Adipose tissue (tissue), 3 donors: ENCODE data around the gene PEAK3. TPM values are rescaled to one million over a fixed set of nuclear protein-coding genes. Genes with fewer than 3 reads are reported as not detected.
"Not testable (repeated sequence)": the region's sequence is repeated elsewhere in the genome, so short reads cannot be mapped to it uniquely, and the experiment has no call there.

ENCODE experiments used
- H3K27ac ChIP-seq: one replicate; pipeline ENCODE4 v1.5.1; 2013; ENCODE audit warnings: low read depth, low read length
- WGBS, 3 donors: extraction: QIAGEN DNeasy Blood & Tissue Kit; methylation state at CpG; one replicate each; pipeline ENCODE4 v1.1.7; 2013; 5-methylcytosine and 5-hydroxymethylcytosine counted together
- polyA plus RNA-seq, 3 donors: library from polyadenylated mRNA; stranded (reverse); fragments of 200-250 nt; gene quantifications; one replicate each; pipeline ENCODE4 v1.2.3, GENCODE V29; 2013
- donor health status: healthy with polysubstance abuse.
- donor health status: Bipolar disorder and iron deficiency.
- donor health status: healthy.

The PEAK3 gene
- polyA plus RNA-seq, 3 donors, result 0.10 to 0.48 (median 0.45) TPM

- no peak overlapping the region for H3K27ac ChIP-seq
- WGBS, 3 donors, result 15 to 25% (median 19%) methylated on average over 25 to 26 of the region's 26 CpGs
These were observed 12.8 kb upstream of the PEAK3 start for GRCh38 chr19:2294687-2295335.

DNA sequence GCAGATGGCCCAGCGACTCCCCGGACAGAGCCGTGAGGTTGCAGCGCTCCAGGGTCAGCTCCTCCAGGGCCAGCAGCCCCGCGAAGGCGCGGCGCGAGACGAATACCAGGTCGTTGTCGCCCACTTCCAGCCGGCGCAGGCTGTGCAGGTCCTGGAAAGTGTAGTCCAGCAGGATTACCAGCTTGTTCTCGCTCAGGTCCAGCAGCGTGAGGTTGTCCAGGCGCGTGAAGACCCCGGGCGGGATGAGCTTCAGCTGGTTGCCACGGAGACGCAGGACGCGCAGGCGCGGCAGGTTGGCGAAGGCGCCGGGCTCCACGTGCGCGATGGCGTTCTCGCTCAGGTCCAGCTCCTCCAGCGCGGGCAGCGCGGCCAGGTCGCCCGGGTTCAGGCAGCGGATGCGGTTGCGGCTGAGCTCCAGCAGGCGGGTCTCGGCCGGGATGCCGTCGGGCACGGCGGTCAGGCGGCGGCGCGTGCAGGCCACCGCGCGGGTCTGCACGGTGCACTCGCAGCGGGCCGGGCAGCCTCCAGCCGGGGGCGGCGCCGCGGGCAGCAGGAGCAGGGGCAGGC is 9.3 kb upstream of the PEAK3 start:
- WGBS, 3 donors, result 5 to 25% (median 15%) methylated on average over 54 to 67 of the region's 67 CpGs
- H3K27ac ChIP-seq, result no peak overlapping the region

- no peak overlapping the region for H3K27ac ChIP-seq
- 1 to 3% (median 1%) methylated on average over 68 to 82 of the region's 82 CpGs for WGBS, 3 donors
These were observed 8.6 kb upstream of the PEAK3 start for GRCh38 chr19:2290441-2291184.

DNA sequence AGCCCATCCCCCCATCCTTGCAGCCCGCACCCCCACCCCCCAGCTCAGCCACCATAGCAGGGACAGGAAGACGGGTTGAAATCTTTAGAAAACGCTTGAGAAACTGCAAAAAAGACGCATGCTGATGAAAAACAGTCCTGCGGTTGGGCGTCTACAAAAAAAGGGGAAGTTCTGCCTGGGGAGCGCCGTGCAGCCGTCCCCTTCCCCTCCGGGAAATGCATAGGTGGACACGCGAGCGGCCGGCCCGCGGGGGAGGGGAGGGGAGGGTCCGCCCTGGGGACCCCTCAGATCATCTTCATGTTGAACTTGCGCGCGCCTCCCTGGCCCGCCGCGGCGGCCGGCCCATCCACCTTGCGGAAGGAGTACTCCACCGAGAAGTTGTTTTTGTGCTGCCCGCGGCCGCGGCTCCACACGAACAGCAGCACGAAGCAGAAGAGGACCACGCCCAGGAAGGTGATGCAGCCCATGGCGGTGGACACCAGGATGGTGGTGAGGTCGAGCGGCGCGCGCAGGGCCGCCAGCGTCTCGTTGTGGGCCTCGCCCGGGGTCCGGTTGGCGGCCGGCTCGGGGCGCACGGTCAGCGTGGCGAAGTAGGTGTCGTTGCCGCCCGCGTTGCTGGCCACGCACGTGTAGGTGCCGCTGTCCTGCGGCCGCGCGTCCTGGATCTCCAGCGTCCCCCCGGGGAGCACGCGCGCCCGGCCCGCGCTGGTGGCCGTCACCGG is 7.9 kb upstream of the PEAK3 start:
- WGBS, 3 donors, result 1% methylated on average over 63 to 72 of the region's 74 CpGs
- no peak overlapping the region for H3K27ac ChIP-seq

GRCh38 chr19:2288818-2289713 is 7.1 kb upstream of the PEAK3 start:
- H3K27ac ChIP-seq, result peak overlapping the region; percentile 26
- 42 to 54% (median 45%) methylated on average over 25 to 28 of the region's 28 CpGs for WGBS, 3 donors

DNA sequence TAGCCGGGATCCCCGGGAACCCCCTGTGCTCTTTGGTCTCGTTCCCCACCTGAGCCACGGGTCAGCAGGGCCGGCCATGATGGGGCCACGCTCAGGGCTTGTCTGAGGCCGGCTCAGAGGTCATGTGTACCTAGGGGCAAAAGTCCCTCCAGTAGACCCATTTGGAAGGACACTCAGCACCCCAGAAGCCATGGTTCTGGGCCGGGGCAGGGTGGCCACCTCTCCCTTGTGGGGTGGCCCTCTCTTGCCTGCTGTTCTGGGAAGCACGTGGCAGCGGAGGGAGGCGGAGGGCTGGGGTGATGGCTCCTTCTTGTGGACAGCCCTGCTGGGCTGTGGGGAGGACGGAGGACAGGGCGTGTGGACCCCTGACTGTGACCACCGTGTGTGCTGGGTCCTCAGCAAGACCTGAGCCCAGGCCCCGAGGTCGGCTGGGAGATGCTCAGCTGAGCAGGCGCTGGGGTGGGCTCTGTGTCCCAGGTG is 6.4 kb upstream of the PEAK3 start:
- no peak overlapping the region for H3K27ac ChIP-seq
- 76 to 83% (median 82%) methylated on average over 16 to 17 of the region's 17 CpGs for WGBS, 3 donors

- 53 to 83% (median 56%) methylated on average over 13 of the region's 13 CpGs for WGBS, 3 donors
- H3K27ac ChIP-seq, result no peak overlapping the region
These were observed 5.8 kb upstream of the PEAK3 start for GRCh38 chr19:2287585-2288337.

DNA sequence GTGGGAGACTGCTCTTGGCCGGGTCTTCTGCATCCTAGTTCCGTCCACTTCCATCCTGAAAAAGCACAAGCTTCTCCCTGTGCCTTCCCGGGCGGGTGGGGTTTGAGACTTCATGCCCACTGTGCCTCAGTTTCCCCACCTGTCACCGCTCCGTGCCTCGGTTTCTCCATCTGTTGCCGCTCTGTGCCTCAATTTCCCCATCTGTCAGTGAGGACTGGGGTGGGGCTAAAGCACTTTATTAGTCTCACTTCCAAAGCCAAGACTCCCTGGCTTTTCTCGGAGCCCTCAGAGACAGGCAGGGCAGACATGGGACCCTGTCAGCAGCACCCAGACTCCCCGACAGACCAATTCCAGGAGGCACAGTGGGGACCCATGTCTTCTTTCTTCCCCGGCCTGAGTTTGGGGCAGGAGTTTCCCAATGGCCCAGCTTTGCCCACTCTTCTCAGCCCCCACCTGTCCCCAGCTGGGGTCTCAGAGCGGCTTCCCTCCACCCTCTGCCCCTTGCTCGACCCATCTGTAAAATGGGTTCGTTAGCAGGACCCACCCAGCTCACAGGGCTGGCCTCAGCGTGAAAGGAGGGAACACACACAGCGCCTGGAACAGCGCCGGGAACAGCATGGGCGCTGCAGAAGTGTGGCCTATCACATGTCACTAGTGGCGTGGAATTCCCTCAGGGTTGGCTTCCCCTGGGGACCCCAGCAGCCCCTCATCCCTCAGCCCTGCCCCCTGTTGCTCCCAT is 4.6 kb upstream of the PEAK3 start:
- H3K27ac ChIP-seq, result no peak overlapping the region
- 78 to 87% (median 86%) methylated on average over 20 of the region's 20 CpGs for WGBS, 3 donors

- WGBS, 3 donors, result 95 to 97% (median 96%) methylated on average over 8 of the region's 8 CpGs
- H3K27ac ChIP-seq, result no peak overlapping the region
These were observed 2.0 kb upstream of the PEAK3 start for GRCh38 chr19:2283835-2284507.

- H3K27ac ChIP-seq, result no peak overlapping the region
- WGBS, 3 donors, result 69 to 76% (median 74%) methylated on average over 11 of the region's 11 CpGs
These were observed 875 bp upstream of the PEAK3 start for GRCh38 chr19:2282862-2283237.

DNA sequence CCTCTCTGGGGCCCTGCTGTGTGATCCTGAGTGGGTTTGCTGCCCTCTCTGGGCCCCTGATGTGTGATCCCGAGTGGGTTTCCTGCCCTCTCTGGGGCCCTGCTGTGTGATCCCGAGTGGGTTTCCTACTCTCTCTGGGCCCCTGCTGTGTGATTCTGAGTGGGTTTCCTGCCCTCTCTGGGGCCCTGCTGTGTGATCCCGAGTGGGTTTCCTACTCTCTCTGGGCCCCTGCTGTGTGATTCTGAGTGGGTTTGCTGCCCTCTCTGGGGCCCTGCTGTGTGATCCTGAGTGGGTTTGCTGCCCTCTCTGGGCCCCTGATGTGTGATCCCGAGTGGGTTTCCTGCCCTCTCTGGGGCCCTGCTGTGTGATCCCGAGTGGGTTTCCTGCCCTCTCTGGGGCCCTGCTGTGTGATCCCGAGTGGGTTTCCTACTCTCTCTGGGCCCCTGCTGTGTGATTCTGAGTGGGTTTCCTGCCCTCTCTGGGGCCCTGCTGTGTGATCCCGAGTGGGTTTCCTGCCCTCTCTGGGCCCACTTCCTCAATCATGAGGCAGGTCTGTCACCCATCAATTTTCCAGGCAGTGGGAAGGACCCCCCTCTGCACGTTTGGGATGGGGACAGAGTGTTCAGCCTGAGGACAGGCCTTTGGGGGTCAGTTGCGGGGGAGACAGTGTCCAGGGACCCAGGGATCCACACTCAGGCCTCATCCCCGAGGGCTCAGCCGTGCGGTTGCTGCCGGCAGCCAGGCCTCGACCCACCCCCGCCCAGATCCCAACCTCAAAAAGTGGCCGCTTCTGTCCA is 512 bp downstream of the PEAK3 start:
- not testable (repeated sequence) for H3K27ac ChIP-seq
- 14 to 44% (median 16%) methylated on average over 13 to 16 of the region's 16 CpGs for WGBS, 3 donors

DNA sequence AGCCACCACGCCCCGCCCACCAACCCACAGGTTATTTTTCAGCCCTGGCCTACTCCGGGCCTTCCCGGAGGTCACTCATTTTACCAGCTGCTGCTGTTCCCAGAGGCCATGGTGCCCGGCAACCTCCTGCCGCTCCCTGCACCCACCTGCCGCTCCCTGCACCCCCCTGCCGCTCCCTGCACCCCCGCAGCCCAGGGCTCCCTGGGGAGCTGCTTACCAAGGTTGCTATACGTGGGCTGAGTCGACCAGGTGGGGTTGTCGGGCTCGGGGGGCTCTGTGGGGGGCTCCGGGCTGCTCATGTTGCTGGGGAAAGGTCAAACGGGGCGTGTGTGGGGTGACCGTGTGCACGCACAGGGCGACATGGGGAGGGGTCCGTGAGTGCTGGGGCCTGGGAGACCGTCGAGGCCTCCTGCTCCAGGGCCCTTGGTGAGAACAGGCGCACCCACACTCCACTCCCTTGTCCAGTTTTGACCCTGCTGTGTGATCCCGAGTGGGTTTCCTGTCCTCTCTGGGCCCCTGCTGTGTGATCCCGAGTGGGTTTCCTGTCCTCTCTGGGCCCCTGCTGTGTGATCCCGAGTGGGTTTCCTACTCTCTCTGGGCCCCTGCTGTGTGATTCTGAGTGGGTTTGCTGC is 1.2 kb downstream of the PEAK3 start:
- WGBS, 3 donors, result 60 to 80% (median 78%) methylated on average over 25 to 26 of the region's 26 CpGs
- H3K27ac ChIP-seq, result no peak overlapping the region

- no peak overlapping the region for H3K27ac ChIP-seq
- WGBS, 3 donors, result 83 to 88% (median 88%) methylated on average over 28 to 33 of the region's 33 CpGs
These were observed 3.4 kb downstream of the PEAK3 start for GRCh38 chr19:2278459-2279158.

GRCh38 chr19:2277138-2277537 is 4.8 kb downstream of the PEAK3 start:
- no peak overlapping the region for H3K27ac ChIP-seq
- 81 to 82% (median 81%) methylated on average over 9 of the region's 9 CpGs for WGBS, 3 donors
